MM.1S (cell line): ENCODE measurements around the gene VPS13C.

Experiments used
- EZH2phosphoT487 ChIP-seq: fragments of 300-600 bp; sonication (generic); IDR thresholded peaks from 2 replicates; pipeline ENCODE4 v1.6.1; 2018; ENCODE audit warnings: antibody characterized with exemption, low read length
- TF ChIP-seq, protein P1 (sequence below): fragments of 300-600 bp; sonication (generic); IDR thresholded peaks from 2 replicates; pipeline ENCODE4 v1.5.1; 2016; ENCODE audit warnings: antibody characterized with exemption, low read length, mixed read lengths

DNA sequence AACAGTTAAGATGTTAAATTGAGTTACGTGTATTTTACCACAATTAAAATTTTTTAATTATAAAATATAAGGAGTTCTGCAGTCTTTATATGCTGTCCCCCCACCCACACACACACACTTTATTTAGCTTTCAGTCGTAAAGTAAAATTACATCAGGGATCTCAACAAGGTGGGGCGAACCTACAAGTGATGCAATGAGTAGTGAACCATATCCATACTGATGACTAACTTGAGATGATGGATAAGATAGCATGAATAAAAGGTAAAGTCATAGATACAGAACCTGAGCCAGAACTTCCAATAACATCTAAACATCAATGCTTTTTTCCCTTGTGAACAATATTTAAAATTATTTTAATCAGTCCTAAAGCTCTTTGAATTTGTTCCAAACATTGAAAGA, 77.2 kb downstream of the VPS13C start:
- TF ChIP-seq, protein P1, sequence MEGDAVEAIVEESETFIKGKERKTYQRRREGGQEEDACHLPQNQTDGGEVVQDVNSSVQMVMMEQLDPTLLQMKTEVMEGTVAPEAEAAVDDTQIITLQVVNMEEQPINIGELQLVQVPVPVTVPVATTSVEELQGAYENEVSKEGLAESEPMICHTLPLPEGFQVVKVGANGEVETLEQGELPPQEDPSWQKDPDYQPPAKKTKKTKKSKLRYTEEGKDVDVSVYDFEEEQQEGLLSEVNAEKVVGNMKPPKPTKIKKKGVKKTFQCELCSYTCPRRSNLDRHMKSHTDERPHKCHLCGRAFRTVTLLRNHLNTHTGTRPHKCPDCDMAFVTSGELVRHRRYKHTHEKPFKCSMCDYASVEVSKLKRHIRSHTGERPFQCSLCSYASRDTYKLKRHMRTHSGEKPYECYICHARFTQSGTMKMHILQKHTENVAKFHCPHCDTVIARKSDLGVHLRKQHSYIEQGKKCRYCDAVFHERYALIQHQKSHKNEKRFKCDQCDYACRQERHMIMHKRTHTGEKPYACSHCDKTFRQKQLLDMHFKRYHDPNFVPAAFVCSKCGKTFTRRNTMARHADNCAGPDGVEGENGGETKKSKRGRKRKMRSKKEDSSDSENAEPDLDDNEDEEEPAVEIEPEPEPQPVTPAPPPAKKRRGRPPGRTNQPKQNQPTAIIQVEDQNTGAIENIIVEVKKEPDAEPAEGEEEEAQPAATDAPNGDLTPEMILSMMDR: no peak
- no peak for TF ChIP-seq EZH2phosphoT487
